Measurements from ENCODE around the gene BCL3.

DNA sequence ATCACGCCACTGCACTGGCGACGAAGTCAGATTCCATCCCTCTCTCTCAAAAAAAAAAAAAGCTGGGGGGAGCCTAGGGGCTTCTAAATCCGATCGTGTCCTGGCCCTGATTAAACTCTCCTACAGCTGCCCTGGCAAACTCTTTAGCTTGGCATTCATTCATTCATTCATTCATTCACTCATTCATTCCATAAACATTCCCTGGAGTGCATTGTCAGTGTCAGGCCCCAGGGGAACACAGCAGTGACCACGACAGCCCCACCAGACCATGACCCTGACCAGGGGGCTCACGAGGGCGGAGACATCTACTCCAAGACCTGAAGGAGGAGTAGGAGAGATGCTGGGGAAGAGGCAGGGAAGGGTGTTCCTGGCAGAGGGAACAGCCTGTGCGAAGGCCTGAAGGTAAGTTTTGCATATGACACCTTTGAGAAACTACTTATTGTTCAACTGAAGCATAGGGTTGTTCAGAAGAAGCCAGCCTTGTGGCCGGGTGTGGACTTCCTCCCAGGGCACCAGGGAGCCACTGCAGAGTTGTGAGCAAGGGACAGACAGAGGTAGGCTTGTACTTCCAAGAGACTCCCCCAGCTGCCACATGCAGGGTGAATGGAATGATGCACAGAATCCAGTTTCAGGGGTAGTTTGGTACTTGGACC lies 25.1 kb upstream of the BCL3 start:
- TF ChIP-seq SAFB2 (CRISPR knock-in tag; IDR thresholded peaks at IDR 0.05; ENCODE audit: borderline replicate concordance, low read depth) (no peak), TAF1 (CRISPR knock-in tag; IDR thresholded peaks at IDR 0.05) (no peak), PHF5A (CRISPR knock-in tag; IDR thresholded peaks at IDR 0.05; ENCODE audit: low read depth, unreplicated experiment) (no peak), ETS1 (CRISPR knock-in tag; IDR thresholded peaks at IDR 0.05) (no peak), CBFB (CRISPR knock-in tag; IDR thresholded peaks at IDR 0.05) (no peak), POLR2AphosphoS2 (IDR thresholded peaks at IDR 0.05; ENCODE audit: low read depth, low read length) (no peak), ZNF652 (CRISPR knock-in tag; IDR thresholded peaks at IDR 0.05; ENCODE audit: borderline replicate concordance, low read depth) (no peak), CTCF (CRISPR knock-in tag; IDR thresholded peaks at IDR 0.05) (no peak), PCBP1 (IDR thresholded peaks at IDR 0.05; ENCODE audit: borderline replicate concordance, low read depth, low read length) (no peak), GABPB1 (CRISPR knock-in tag; IDR thresholded peaks at IDR 0.05) (no peak), MAFK (conservative IDR thresholded peaks at IDR 0.05 in 1 of 2, IDR thresholded peaks at IDR 0.05 in 1 of 2; ENCODE audit: low read length in 2 of 2) (no peak)
- TF ChIP-seq, protein P1, sequence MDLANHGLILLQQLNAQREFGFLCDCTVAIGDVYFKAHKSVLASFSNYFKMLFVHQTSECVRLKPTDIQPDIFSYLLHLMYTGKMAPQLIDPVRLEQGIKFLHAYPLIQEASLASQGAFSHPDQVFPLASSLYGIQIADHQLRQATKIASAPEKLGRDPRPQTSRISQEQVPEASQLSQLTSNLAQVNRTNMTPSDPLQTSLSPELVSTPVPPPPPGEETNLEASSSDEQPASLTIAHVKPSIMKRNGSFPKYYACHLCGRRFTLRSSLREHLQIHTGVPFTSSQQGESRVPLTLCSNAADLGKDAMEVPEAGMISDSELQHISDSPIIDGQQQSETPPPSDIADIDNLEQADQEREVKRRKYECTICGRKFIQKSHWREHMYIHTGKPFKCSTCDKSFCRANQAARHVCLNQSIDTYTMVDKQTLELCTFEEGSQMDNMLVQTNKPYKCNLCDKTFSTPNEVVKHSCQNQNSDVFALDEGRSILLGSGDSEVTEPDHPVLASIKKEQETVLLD (CRISPR knock-in tag; IDR thresholded peaks at IDR 0.05; ENCODE audit: low read depth) = no peak
- TF ChIP-seq, protein P2, sequence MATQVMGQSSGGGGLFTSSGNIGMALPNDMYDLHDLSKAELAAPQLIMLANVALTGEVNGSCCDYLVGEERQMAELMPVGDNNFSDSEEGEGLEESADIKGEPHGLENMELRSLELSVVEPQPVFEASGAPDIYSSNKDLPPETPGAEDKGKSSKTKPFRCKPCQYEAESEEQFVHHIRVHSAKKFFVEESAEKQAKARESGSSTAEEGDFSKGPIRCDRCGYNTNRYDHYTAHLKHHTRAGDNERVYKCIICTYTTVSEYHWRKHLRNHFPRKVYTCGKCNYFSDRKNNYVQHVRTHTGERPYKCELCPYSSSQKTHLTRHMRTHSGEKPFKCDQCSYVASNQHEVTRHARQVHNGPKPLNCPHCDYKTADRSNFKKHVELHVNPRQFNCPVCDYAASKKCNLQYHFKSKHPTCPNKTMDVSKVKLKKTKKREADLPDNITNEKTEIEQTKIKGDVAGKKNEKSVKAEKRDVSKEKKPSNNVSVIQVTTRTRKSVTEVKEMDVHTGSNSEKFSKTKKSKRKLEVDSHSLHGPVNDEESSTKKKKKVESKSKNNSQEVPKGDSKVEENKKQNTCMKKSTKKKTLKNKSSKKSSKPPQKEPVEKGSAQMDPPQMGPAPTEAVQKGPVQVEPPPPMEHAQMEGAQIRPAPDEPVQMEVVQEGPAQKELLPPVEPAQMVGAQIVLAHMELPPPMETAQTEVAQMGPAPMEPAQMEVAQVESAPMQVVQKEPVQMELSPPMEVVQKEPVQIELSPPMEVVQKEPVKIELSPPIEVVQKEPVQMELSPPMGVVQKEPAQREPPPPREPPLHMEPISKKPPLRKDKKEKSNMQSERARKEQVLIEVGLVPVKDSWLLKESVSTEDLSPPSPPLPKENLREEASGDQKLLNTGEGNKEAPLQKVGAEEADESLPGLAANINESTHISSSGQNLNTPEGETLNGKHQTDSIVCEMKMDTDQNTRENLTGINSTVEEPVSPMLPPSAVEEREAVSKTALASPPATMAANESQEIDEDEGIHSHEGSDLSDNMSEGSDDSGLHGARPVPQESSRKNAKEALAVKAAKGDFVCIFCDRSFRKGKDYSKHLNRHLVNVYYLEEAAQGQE (IDR thresholded peaks at IDR 0.05; ENCODE audit: borderline replicate concordance in 1 of 2, low read depth in 1 of 2, low read length in 2 of 2) = no peak
